H1 (cell line): ENCODE data around the gene FSD1. TPM values are rescaled to one million over a fixed set of nuclear protein-coding genes. Genes with fewer than 3 reads are reported as not detected.

Source experiments
- CTCF ChIA-PET: fragments of 300-600 bp; sonication (Branson Sonifier 250); formaldehyde crosslinking; loops from one replicate; lab custom pipeline; 2021; ENCODE audit not compliant: partially characterized antibody; lab: Charles Lee
- POLR2A ChIA-PET: fragments of 300-600 bp; sonication (Branson Sonifier 250); formaldehyde crosslinking; loops from one replicate; lab custom pipeline; 2021; ENCODE audit warnings: inconsistent platforms; ENCODE audit not compliant: partially characterized antibody; lab: Charles Lee
- DNase-seq, 2 experiments: peaks; one replicate each; pipeline versions ENCODE4 v3.0.0 to v3.0.0-alpha.2; 2010 to 2022; ENCODE audit warnings: low spot score in 2 of 2, low read depth in 1 of 2, mixed read lengths in 1 of 2
- FAIRE-seq: peaks from 2 replicates; lab custom pipeline; 2011; peaks lifted over from hg19 to GRCh38; lab: Jason Lieb, UNC
- H2AFZ ChIP-seq: 2 replicates; pipeline ENCODE4 v1.8.1; 2012; ENCODE audit warnings: low read length, inconsistent platforms
- H2AK5ac ChIP-seq: 2 replicates; pipeline ENCODE4 v1.6.1; 2013; ENCODE audit warnings: low read depth, low read length
- H2BK120ac ChIP-seq: replicated peaks from 2 replicates; pipeline ENCODE3; 2013; ENCODE audit warnings: low read depth, low read length, inconsistent platforms
- H2BK12ac ChIP-seq: 2 replicates; pipeline ENCODE4 v1.6.1; 2013; ENCODE audit warnings: low read depth, low read length
- H2BK15ac ChIP-seq: 2 replicates; pipeline ENCODE4 v1.6.1; 2013; ENCODE audit warnings: low read length
- H2BK20ac ChIP-seq: 2 replicates; pipeline ENCODE4 v1.6.1; 2013; ENCODE audit warnings: low read length
- H2BK5ac ChIP-seq: 2 replicates; pipeline ENCODE4 v1.6.1; 2013; ENCODE audit warnings: low read depth, low read length
- H3K14ac ChIP-seq: 2 replicates; pipeline ENCODE4 v1.6.1; 2013; ENCODE audit warnings: inconsistent platforms; ENCODE audit not compliant: insufficient read length
- H3K18ac ChIP-seq: 2 replicates; pipeline ENCODE4 v1.6.1; 2013; ENCODE audit warnings: low read length; ENCODE audit errors: extremely low read depth
- H3K23ac ChIP-seq: 2 replicates; pipeline ENCODE4 v1.6.1; 2013; ENCODE audit warnings: inconsistent platforms; ENCODE audit not compliant: insufficient read length
- H3K23me2 ChIP-seq: 2 replicates; pipeline ENCODE4 v1.6.1; 2013; ENCODE audit warnings: low read depth, low read length
- H3K27ac ChIP-seq: 2 replicates; pipeline ENCODE4 v1.6.1; 2011; ENCODE audit warnings: low read depth, low read length, inconsistent platforms
- H3K27me3 ChIP-seq, 4 experiments: replicated peaks in 1 of 4; 1 replicate in 1 of 4; 2 replicates in 3 of 4; pipeline versions ENCODE4 v1.6.1 to v1.8.1; 2011 to 2013; ENCODE audit warnings: low read length in 3 of 4, mild to moderate bottlenecking in 3 of 4, inconsistent platforms in 2 of 4, mixed read lengths in 2 of 4, moderate library complexity in 1 of 4; ENCODE audit not compliant: control insufficient read depth in 3 of 4, insufficient read depth in 3 of 4; ENCODE audit errors: extremely low read depth in 1 of 4
- H3K36me3 ChIP-seq, 4 experiments: 2 replicates each; pipeline versions ENCODE4 v1.6.1 to v1.8.1; 2011 to 2013; ENCODE audit warnings: mild to moderate bottlenecking in 4 of 4, low read length in 3 of 4, moderate library complexity in 2 of 4, control low read depth in 1 of 4, inconsistent platforms in 1 of 4; ENCODE audit not compliant: insufficient read depth in 4 of 4, control insufficient read depth in 2 of 4
- H3K4ac ChIP-seq: replicated peaks from 2 replicates; pipeline ENCODE3; 2013; ENCODE audit warnings: low read length, low read depth, mixed read lengths, inconsistent platforms; ENCODE audit not compliant: insufficient read length
- H3K4me1 ChIP-seq, 4 experiments: replicated peaks in 1 of 4; 1 replicate in 1 of 4; 2 replicates in 3 of 4; pipeline versions ENCODE4 v1.6.1 to v1.8.1; 2011 to 2013; ENCODE audit warnings: low read length in 3 of 4, inconsistent platforms in 2 of 4, mixed read lengths in 1 of 4; ENCODE audit not compliant: insufficient read depth in 4 of 4, control insufficient read depth in 3 of 4
- H3K4me2 ChIP-seq, 2 experiments: 2 replicates each; pipeline versions ENCODE4 v1.6.1 to v1.8.1; 2011 to 2013; ENCODE audit warnings: low read depth in 2 of 2, low read length in 2 of 2, control low read depth in 1 of 2, inconsistent platforms in 1 of 2, mild to moderate bottlenecking in 1 of 2; ENCODE audit not compliant: insufficient read depth in 1 of 2
- H3K4me3 ChIP-seq, 4 experiments: fragments of 200-600, 300-600 bp in 1 of 4; sonication (generic), shearing (Covaris generic), sonication (Bioruptor Twin) in 1 of 4; 2 replicates each; pipeline versions ENCODE4 v1.5.1 to v1.8.1; 2011 to 2016; ENCODE audit warnings: low read length in 4 of 4, low read depth in 3 of 4, control low read depth in 2 of 4, inconsistent platforms in 2 of 4, mild to moderate bottlenecking in 2 of 4, mixed read lengths in 1 of 4, moderate library complexity in 1 of 4; ENCODE audit not compliant: insufficient read depth in 2 of 4; ENCODE audit errors: extremely low read depth in 1 of 4
- H3K56ac ChIP-seq: replicated peaks from 2 replicates; pipeline ENCODE3; 2013; ENCODE audit warnings: low read depth, mild to moderate bottlenecking, mixed read lengths, low read length, inconsistent platforms; ENCODE audit not compliant: insufficient read length
- H3K79me1 ChIP-seq: 2 replicates; pipeline ENCODE4 v1.6.1; 2013; ENCODE audit warnings: low read depth, low read length, control low read depth
- H3K79me2 ChIP-seq, 2 experiments: 2 replicates each; pipeline versions ENCODE4 v1.6.1 to v1.8.1; 2012 to 2013; ENCODE audit warnings: low read length in 2 of 2, mild to moderate bottlenecking in 2 of 2, inconsistent platforms in 1 of 2; ENCODE audit not compliant: insufficient read depth in 2 of 2, control insufficient read depth in 1 of 2
- H3K9ac ChIP-seq, 4 experiments: replicated peaks in 1 of 4; 1 replicate in 1 of 4; 2 replicates in 3 of 4; pipeline versions ENCODE4 v1.6.1 to v1.8.1; 2011 to 2013; ENCODE audit warnings: low read depth in 3 of 4, low read length in 3 of 4, control low read depth in 2 of 4, mild to moderate bottlenecking in 2 of 4, moderate library complexity in 2 of 4, inconsistent platforms in 1 of 4; ENCODE audit errors: extremely low read depth in 1 of 4
- H3K9me3 ChIP-seq, 2 experiments: 2 replicates each; pipeline versions ENCODE4 v1.6.1 to v1.8.1; 2012 to 2013; ENCODE audit warnings: mild to moderate bottlenecking in 2 of 2, moderate library complexity in 2 of 2, control low read depth in 1 of 2, inconsistent platforms in 1 of 2, low read depth in 1 of 2, low read length in 1 of 2, mixed read lengths in 1 of 2; ENCODE audit not compliant: insufficient read depth in 2 of 2
- H4K20me1 ChIP-seq, 2 experiments: replicated peaks in 1 of 2; 2 replicates each; pipeline versions ENCODE3 to v1.8.1; 2011 to 2013; ENCODE audit warnings: inconsistent platforms in 2 of 2, low read length in 2 of 2, mild to moderate bottlenecking in 1 of 2; ENCODE audit not compliant: insufficient read depth in 2 of 2, control insufficient read depth in 1 of 2
- H4K5ac ChIP-seq: 2 replicates; pipeline ENCODE4 v1.6.1; 2013; ENCODE audit warnings: low read length, low read depth, mixed read lengths, inconsistent platforms; ENCODE audit not compliant: insufficient read length
- H4K8ac ChIP-seq: 2 replicates; pipeline ENCODE4 v1.8.0; 2013; ENCODE audit warnings: mild to moderate bottlenecking, moderate library complexity, low read length, inconsistent platforms; ENCODE audit not compliant: insufficient read depth; ENCODE audit errors: extremely low read depth
- H4K91ac ChIP-seq: replicated peaks from 2 replicates; pipeline ENCODE3; 2013; ENCODE audit warnings: low read length, mixed read lengths, inconsistent platforms; ENCODE audit not compliant: insufficient read length
- BACH1 ChIP-seq: IDR thresholded peaks from 2 replicates; pipeline ENCODE4 v1.6.1; 2012; ENCODE audit warnings: low read length, improper control_type of control experiment
- CBX5 ChIP-seq: fragments of 300-800, 300-1000 bp; sonication (generic); IDR thresholded peaks from 2 replicates; pipeline ENCODE4 v1.7.1; 2016; ENCODE audit warnings: antibody characterized with exemption, low read length, low read depth
- POLR2A ChIP-seq, 2 experiments: IDR thresholded peaks; 1 replicate in 1 of 2; 2 replicates in 1 of 2; pipeline ENCODE4 v1.6.1; 2011; ENCODE audit warnings: low read depth in 2 of 2, low read length in 2 of 2, mild to moderate bottlenecking in 2 of 2; ENCODE audit errors: control extremely low read depth in 1 of 2
- WGBS, 2 experiments: shearing (Covaris generic) in 1 of 2; methylation state at CpG; one replicate each; pipeline versions ENCODE4 v1.1.6 to v1.1.7; 2013 to 2015; ENCODE audit warnings: low lambda C conversion rate in 2 of 2, mixed read lengths in 2 of 2, inconsistent platforms in 1 of 2, low coverage in 1 of 2, missing lambda C conversion rate in 1 of 2; ENCODE audit not compliant: insufficient replicate concordance in 2 of 2, insufficient coverage in 1 of 2, insufficient read length in 1 of 2; ENCODE audit errors: extremely low coverage in 1 of 2, missing lambda C conversion rate in 1 of 2; 5-methylcytosine and 5-hydroxymethylcytosine counted together
- polyA plus RNA-seq, 7 experiments: library from polyadenylated mRNA; depleted of rRNA in 3 of 7; stranded (reverse) in 5 of 7; unstranded in 2 of 7; fragments of >200 nt in 5 of 7; fragments of 200-250 nt in 2 of 7; gene quantifications; 1 replicate in 5 of 7; 2 replicates in 1 of 7; 4 replicates in 1 of 7; pipeline versions ENCODE4 v1.2.1 to v1.2.3, GENCODE V29; 2011 to 2013; ENCODE audit warnings: missing spikeins in 2 of 7, mixed read lengths in 2 of 7
- total RNA-seq: library from RNA; stranded (reverse); fragmentation: NEBNext Ultra II Directional; extraction: Animal tissue kit (Norgen Biotek cat#: 25700); gene quantifications from 2 replicates; pipeline ENCODE4 v1.2.1, GENCODE V29; 2021

Gene FSD1
- total and polyA plus RNA-seq, 2 of the 8 experiments (the other 6 are each of a cell fraction or from before 2014, with no cell fraction given): 58.8 to 181 TPM

- H3K18ac ChIP-seq: no peak overlapping the region
- H3K23ac ChIP-seq: no peak overlapping the region
- CTCF ChIA-PET: interaction anchor here (1.0 to 2.9 kb wide), 6 partner anchors 9 to 34 kb away, joined by 3 to 18 read pairs (median 3); no protein-coding TSS in a partner anchor
- no peak overlapping the region for H2BK120ac ChIP-seq
- 89% methylated on average over 12 of the region's 16 CpGs; no CpG with 5 or more reads in 1 of the 2 experiments for WGBS, 2 experiments
- no peaks in the 10 kb centered on the region for H3K23me2 ChIP-seq
- H3K79me1 ChIP-seq: peaks cover 23% of the 10 kb centered on the region
- TF ChIP-seq CBX5 (no peak), POLR2A (IDR thresholded peaks at IDR 0.05; ENCODE audit: control extremely low read depth in 1 of 2, low read depth in 2 of 2, low read length in 2 of 2) (no peak), BACH1 (no peak)
- TF ChIP-seq, all 59 proteins: peak for 0
- Histone ChIP-seq H3K4me1 (peaks cover 0 to 15% (median 9%) of the 10 kb centered on the region in 4 experiments; a peak in 5 of 7 replicates), H3K9me3 (no peaks in the 10 kb centered on the region), H2AK5ac (no peak overlapping the region), H3K27me3 (no peaks in the 10 kb centered on the region), H3K56ac (no peak overlapping the region), H2BK12ac (no peak overlapping the region), H2BK5ac (peak overlapping the region; percentile 24; the same call in 1 of the 2 replicates), H4K91ac (no peak overlapping the region), H4K5ac (no peak overlapping the region), H3K4me2 (no peak overlapping the region), H3K79me2 (no peaks in the 10 kb centered on the region), H3K9ac (no peak overlapping the region), H2BK15ac (no peak overlapping the region), H3K14ac (no peak overlapping the region), H2AFZ (no peak overlapping the region), H4K20me1 (peaks cover 22 to 45% of the 10 kb centered on the region in 2 experiments), H4K8ac (no peak overlapping the region), H2BK20ac (no peak overlapping the region), H3K4me3 (no peak overlapping the region), H3K27ac (no peak overlapping the region), H3K4ac (no peak overlapping the region), H3K36me3 (peaks cover 6 to 16% (median 9%) of the 10 kb centered on the region in 4 experiments; a peak in 5 of 8 replicates)
- DNase-seq: peak in 1 of 2 experiments; percentile 38
- no peak for FAIRE-seq
- POLR2A ChIA-PET: interaction anchor here (0.7 to 13.0 kb wide), 8 partner anchors 9 to 77 kb away, joined by 3 to 72 read pairs (median 8); partner anchors contain the start of gene MPND
These were observed 62.4 kb downstream of the FSD1 start for GRCh38 chr19:4366666-4367335.
